Caco-2 (cell line): ENCODE results near the gene STX1B. TPM values are rescaled to one million over a fixed set of nuclear protein-coding genes. Genes with fewer than 3 reads are reported as not detected.

Experiments
- BruUV-seq: library from RNA; stranded (reverse); fragments of 400-500 nt; replicated peaks from 2 replicates; lab custom pipeline; 2021; lab: Mats Ljungman, UMichigan
- CTCF ChIA-PET: fragments of 300-600 bp; sonication (Branson Sonifier 250); formaldehyde crosslinking; loops from one replicate; lab custom pipeline; 2022; ENCODE audit warnings: antibody characterized with exemption; lab: Charles Lee
- POLR2A ChIA-PET: fragments of 300-600 bp; sonication (Branson Sonifier 250); formaldehyde crosslinking; loops from one replicate; lab custom pipeline; 2022; ENCODE audit warnings: antibody characterized with exemption; lab: Charles Lee
- DNase-seq, 2 experiments: peaks; one replicate each; pipeline versions ENCODE4 v3.0.0 to v3.0.0-alpha.2; 2020 to 2022
- H3K27me3 ChIP-seq: replicated peaks from 2 replicates; pipeline ENCODE4 v1.6.0; 2011; ENCODE audit warnings: low read length; ENCODE audit not compliant: control insufficient read depth, insufficient read depth
- H3K36me3 ChIP-seq: 2 replicates; pipeline ENCODE4 v1.5.1; 2011; ENCODE audit warnings: low read length; ENCODE audit not compliant: control insufficient read depth, insufficient read depth
- H3K4me1 ChIP-seq: fragments of 250-450 bp; sonication (Bioruptor Pico); 2 replicates; pipeline ENCODE4 v1.5.1; 2020; ENCODE audit warnings: mild to moderate bottlenecking
- H3K4me3 ChIP-seq: 2 replicates; pipeline ENCODE4 v1.5.1; 2011; ENCODE audit warnings: low read depth, mild to moderate bottlenecking, control low read depth, low read length
- H3K9me3 ChIP-seq: fragments of 250-450 bp; sonication (Bioruptor Pico); 2 replicates; pipeline ENCODE4 v1.5.1; 2020; ENCODE audit warnings: mild to moderate bottlenecking, moderate library complexity
- H3K27ac Mint-ChIP-seq: one replicate; pipeline ENCODE4 v1.8.0; 2022; ENCODE audit warnings: mixed read lengths; ENCODE audit not compliant: unreplicated experiment
- H3K27me3 Mint-ChIP-seq: one replicate; pipeline ENCODE4 v1.8.0; 2022; ENCODE audit warnings: mixed read lengths; ENCODE audit not compliant: insufficient read depth, unreplicated experiment
- H3K36me3 Mint-ChIP-seq: one replicate; pipeline ENCODE4 v1.8.0; 2022; ENCODE audit warnings: mild to moderate bottlenecking, mixed read lengths; ENCODE audit not compliant: insufficient read depth, unreplicated experiment
- H3K4me1 Mint-ChIP-seq: one replicate; pipeline ENCODE4 v1.8.0; 2022; ENCODE audit warnings: low read depth, mixed read lengths; ENCODE audit not compliant: unreplicated experiment
- H3K4me3 Mint-ChIP-seq: one replicate; pipeline ENCODE4 v1.8.0; 2022; ENCODE audit warnings: mild to moderate bottlenecking, moderate library complexity, mixed read lengths; ENCODE audit not compliant: unreplicated experiment
- H3K9me3 Mint-ChIP-seq: one replicate; pipeline ENCODE4 v1.8.0; 2022; ENCODE audit warnings: mixed read lengths; ENCODE audit not compliant: unreplicated experiment
- CTCF ChIP-seq, 2 experiments: fragments of 200-600 bp in 1 of 2; IDR thresholded peaks; 1 replicate in 1 of 2; 2 replicates in 1 of 2; pipeline versions ENCODE4 v1.5.1 to v1.8.0; 2011 to 2022; ENCODE audit warnings: antibody characterized with exemption in 1 of 2, control low read depth in 1 of 2, inconsistent platforms in 1 of 2, low read depth in 1 of 2, low read length in 1 of 2, mild to moderate bottlenecking in 1 of 2, moderate library complexity in 1 of 2; ENCODE audit not compliant: insufficient read depth in 1 of 2, severe bottlenecking in 1 of 2, unreplicated experiment in 1 of 2
- intact Hi-C: fragments of 100-400 bp; cut with micrococcal nuclease; formaldehyde crosslinking; loops from one replicate; pipeline ENCODE4 v1.10.0; 2022; ENCODE audit not compliant: unreplicated experiment
- total RNA-seq: library from RNA; stranded (reverse); gene quantifications from 2 replicates; pipeline ENCODE4 v1.2.3, GENCODE V29; 2022

STX1B gene
- total RNA-seq, 1 experiment from 2014 or later = 0.77 TPM

- Histone ChIP-seq H3K27me3 (no peaks in the 10 kb centered on the region), H3K36me3 (peaks cover 5% of the 10 kb centered on the region), H3K9me3 (no peaks in the 10 kb centered on the region), H3K4me1 (no peaks in the 10 kb centered on the region), H3K4me3 (no peak overlapping the region)
- no peak for TF ChIP-seq CTCF (IDR thresholded peaks at IDR 0.05; ENCODE audit: insufficient read depth in 1 of 2, low read depth in 1 of 2, low read length in 1 of 2, severe bottlenecking in 1 of 2, unreplicated experiment in 1 of 2)
- no peaks in the 10 kb centered on the region for H3K4me1 Mint-ChIP-seq
- ChIA-PET CTCF (no interaction called here), POLR2A (no interaction called here)
- intact Hi-C loops = no loop called here
- H3K4me3 Mint-ChIP-seq = no peak overlapping the region
- H3K9me3 Mint-ChIP-seq = no peaks in the 10 kb centered on the region
- H3K36me3 Mint-ChIP-seq = peaks cover 76% of the 10 kb centered on the region
- no TSS peak for BruUV-seq
- H3K27ac Mint-ChIP-seq = no peak overlapping the region
- DNase-seq = no peak
- no peaks in the 10 kb centered on the region for H3K27me3 Mint-ChIP-seq
Measured at GRCh38 chr16:30974348-30974747, 36.1 kb downstream of the STX1B start.

- H3K27me3 ChIP-seq = no peaks in the 10 kb centered on the region
- Mint-ChIP-seq H3K9me3 (no peaks in the 10 kb centered on the region), H3K36me3 (peaks cover 84% of the 10 kb centered on the region), H3K27me3 (no peaks in the 10 kb centered on the region), H3K27ac (no peak overlapping the region), H3K4me3 (no peak overlapping the region), H3K4me1 (no peaks in the 10 kb centered on the region)
- no peaks in the 10 kb centered on the region for H3K9me3 ChIP-seq
- BruUV-seq = no TSS peak
- ChIA-PET POLR2A (no interaction called here), CTCF (interaction anchor here (0.8 kb wide), 1 partner anchor 12 kb away, joined by 8 read pairs; no protein-coding TSS in a partner anchor)
- peak in 1 of 2 experiments; percentile 33 for DNase-seq
- TF ChIP-seq CTCF (IDR thresholded peaks at IDR 0.05; ENCODE audit: insufficient read depth in 1 of 2, low read depth in 1 of 2, low read length in 1 of 2, severe bottlenecking in 1 of 2, unreplicated experiment in 1 of 2) = peak in 1 of 2 experiments; percentile 23
- intact Hi-C loops = no loop called here
- no peak overlapping the region for H3K4me3 ChIP-seq
- no peaks in the 10 kb centered on the region for H3K4me1 ChIP-seq
- peaks cover 5% of the 10 kb centered on the region for H3K36me3 ChIP-seq
Measured at GRCh38 chr16:30972872-30973271, 37.6 kb downstream of the STX1B start.

- peaks cover 5% of the 10 kb centered on the region for H3K36me3 ChIP-seq
- H3K4me1 ChIP-seq = no peaks in the 10 kb centered on the region
- no peaks in the 10 kb centered on the region for H3K9me3 Mint-ChIP-seq
- H3K4me3 ChIP-seq = no peak overlapping the region
- no peaks in the 10 kb centered on the region for H3K9me3 ChIP-seq
- no peaks in the 10 kb centered on the region for H3K27me3 ChIP-seq
- peaks cover 83% of the 10 kb centered on the region for H3K36me3 Mint-ChIP-seq
- no peak for TF ChIP-seq CTCF (IDR thresholded peaks at IDR 0.05; ENCODE audit: insufficient read depth in 1 of 2, low read depth in 1 of 2, low read length in 1 of 2, severe bottlenecking in 1 of 2, unreplicated experiment in 1 of 2)
- no peak overlapping the region for H3K4me3 Mint-ChIP-seq
- intact Hi-C loops = no loop called here
- no peaks in the 10 kb centered on the region for H3K27me3 Mint-ChIP-seq
- CTCF ChIA-PET = no interaction called here
- no TSS peak for BruUV-seq
- H3K27ac Mint-ChIP-seq = no peak overlapping the region
- DNase-seq = no peak
- no peaks in the 10 kb centered on the region for H3K4me1 Mint-ChIP-seq
- POLR2A ChIA-PET = no interaction called here
Measured at GRCh38 chr16:30971298-30971697, 39.1 kb downstream of the STX1B start.
